H1 (cell line): ENCODE results near the gene CCDC137. TPM values are rescaled to one million over a fixed set of nuclear protein-coding genes. Genes with fewer than 3 reads are reported as not detected.

Source experiments
- CTCF ChIA-PET: fragments of 300-600 bp; sonication (Branson Sonifier 250); formaldehyde crosslinking; loops from one replicate; lab custom pipeline; 2021; ENCODE audit not compliant: partially characterized antibody; lab: Charles Lee
- POLR2A ChIA-PET: fragments of 300-600 bp; sonication (Branson Sonifier 250); formaldehyde crosslinking; loops from one replicate; lab custom pipeline; 2021; ENCODE audit warnings: inconsistent platforms; ENCODE audit not compliant: partially characterized antibody; lab: Charles Lee
- DNase-seq, 2 experiments: peaks; one replicate each; pipeline versions ENCODE4 v3.0.0 to v3.0.0-alpha.2; 2010 to 2022; ENCODE audit warnings: low spot score in 2 of 2, low read depth in 1 of 2, mixed read lengths in 1 of 2
- FAIRE-seq: peaks from 2 replicates; lab custom pipeline; 2011; peaks lifted over from hg19 to GRCh38; lab: Jason Lieb, UNC
- H2AFZ ChIP-seq: 2 replicates; pipeline ENCODE4 v1.8.1; 2012; ENCODE audit warnings: low read length, inconsistent platforms
- H2AK5ac ChIP-seq: 2 replicates; pipeline ENCODE4 v1.6.1; 2013; ENCODE audit warnings: low read depth, low read length
- H2BK120ac ChIP-seq: replicated peaks from 2 replicates; pipeline ENCODE3; 2013; ENCODE audit warnings: low read depth, low read length, inconsistent platforms
- H2BK12ac ChIP-seq: 2 replicates; pipeline ENCODE4 v1.6.1; 2013; ENCODE audit warnings: low read depth, low read length
- H2BK15ac ChIP-seq: 2 replicates; pipeline ENCODE4 v1.6.1; 2013; ENCODE audit warnings: low read length
- H2BK20ac ChIP-seq: 2 replicates; pipeline ENCODE4 v1.6.1; 2013; ENCODE audit warnings: low read length
- H2BK5ac ChIP-seq: 2 replicates; pipeline ENCODE4 v1.6.1; 2013; ENCODE audit warnings: low read depth, low read length
- H3K14ac ChIP-seq: 2 replicates; pipeline ENCODE4 v1.6.1; 2013; ENCODE audit warnings: inconsistent platforms; ENCODE audit not compliant: insufficient read length
- H3K18ac ChIP-seq: 2 replicates; pipeline ENCODE4 v1.6.1; 2013; ENCODE audit warnings: low read length; ENCODE audit errors: extremely low read depth
- H3K23ac ChIP-seq: 2 replicates; pipeline ENCODE4 v1.6.1; 2013; ENCODE audit warnings: inconsistent platforms; ENCODE audit not compliant: insufficient read length
- H3K23me2 ChIP-seq: 2 replicates; pipeline ENCODE4 v1.6.1; 2013; ENCODE audit warnings: low read depth, low read length
- H3K27ac ChIP-seq: 2 replicates; pipeline ENCODE4 v1.6.1; 2011; ENCODE audit warnings: low read depth, low read length, inconsistent platforms
- H3K27me3 ChIP-seq, 4 experiments: replicated peaks in 1 of 4; 1 replicate in 1 of 4; 2 replicates in 3 of 4; pipeline versions ENCODE4 v1.6.1 to v1.8.1; 2011 to 2013; ENCODE audit warnings: low read length in 3 of 4, mild to moderate bottlenecking in 3 of 4, inconsistent platforms in 2 of 4, mixed read lengths in 2 of 4, moderate library complexity in 1 of 4; ENCODE audit not compliant: control insufficient read depth in 3 of 4, insufficient read depth in 3 of 4; ENCODE audit errors: extremely low read depth in 1 of 4
- H3K36me3 ChIP-seq, 4 experiments: 2 replicates each; pipeline versions ENCODE4 v1.6.1 to v1.8.1; 2011 to 2013; ENCODE audit warnings: mild to moderate bottlenecking in 4 of 4, low read length in 3 of 4, moderate library complexity in 2 of 4, control low read depth in 1 of 4, inconsistent platforms in 1 of 4; ENCODE audit not compliant: insufficient read depth in 4 of 4, control insufficient read depth in 2 of 4
- H3K4ac ChIP-seq: replicated peaks from 2 replicates; pipeline ENCODE3; 2013; ENCODE audit warnings: low read length, low read depth, mixed read lengths, inconsistent platforms; ENCODE audit not compliant: insufficient read length
- H3K4me1 ChIP-seq, 4 experiments: replicated peaks in 1 of 4; 1 replicate in 1 of 4; 2 replicates in 3 of 4; pipeline versions ENCODE4 v1.6.1 to v1.8.1; 2011 to 2013; ENCODE audit warnings: low read length in 3 of 4, inconsistent platforms in 2 of 4, mixed read lengths in 1 of 4; ENCODE audit not compliant: insufficient read depth in 4 of 4, control insufficient read depth in 3 of 4
- H3K4me2 ChIP-seq, 2 experiments: 2 replicates each; pipeline versions ENCODE4 v1.6.1 to v1.8.1; 2011 to 2013; ENCODE audit warnings: low read depth in 2 of 2, low read length in 2 of 2, control low read depth in 1 of 2, inconsistent platforms in 1 of 2, mild to moderate bottlenecking in 1 of 2; ENCODE audit not compliant: insufficient read depth in 1 of 2
- H3K4me3 ChIP-seq, 4 experiments: fragments of 200-600, 300-600 bp in 1 of 4; sonication (generic), shearing (Covaris generic), sonication (Bioruptor Twin) in 1 of 4; 2 replicates each; pipeline versions ENCODE4 v1.5.1 to v1.8.1; 2011 to 2016; ENCODE audit warnings: low read length in 4 of 4, low read depth in 3 of 4, control low read depth in 2 of 4, inconsistent platforms in 2 of 4, mild to moderate bottlenecking in 2 of 4, mixed read lengths in 1 of 4, moderate library complexity in 1 of 4; ENCODE audit not compliant: insufficient read depth in 2 of 4; ENCODE audit errors: extremely low read depth in 1 of 4
- H3K56ac ChIP-seq: replicated peaks from 2 replicates; pipeline ENCODE3; 2013; ENCODE audit warnings: low read depth, mild to moderate bottlenecking, mixed read lengths, low read length, inconsistent platforms; ENCODE audit not compliant: insufficient read length
- H3K79me1 ChIP-seq: 2 replicates; pipeline ENCODE4 v1.6.1; 2013; ENCODE audit warnings: low read depth, low read length, control low read depth
- H3K79me2 ChIP-seq, 2 experiments: 2 replicates each; pipeline versions ENCODE4 v1.6.1 to v1.8.1; 2012 to 2013; ENCODE audit warnings: low read length in 2 of 2, mild to moderate bottlenecking in 2 of 2, inconsistent platforms in 1 of 2; ENCODE audit not compliant: insufficient read depth in 2 of 2, control insufficient read depth in 1 of 2
- H3K9ac ChIP-seq, 4 experiments: replicated peaks in 1 of 4; 1 replicate in 1 of 4; 2 replicates in 3 of 4; pipeline versions ENCODE4 v1.6.1 to v1.8.1; 2011 to 2013; ENCODE audit warnings: low read depth in 3 of 4, low read length in 3 of 4, control low read depth in 2 of 4, mild to moderate bottlenecking in 2 of 4, moderate library complexity in 2 of 4, inconsistent platforms in 1 of 4; ENCODE audit errors: extremely low read depth in 1 of 4
- H3K9me3 ChIP-seq, 2 experiments: 2 replicates each; pipeline versions ENCODE4 v1.6.1 to v1.8.1; 2012 to 2013; ENCODE audit warnings: mild to moderate bottlenecking in 2 of 2, moderate library complexity in 2 of 2, control low read depth in 1 of 2, inconsistent platforms in 1 of 2, low read depth in 1 of 2, low read length in 1 of 2, mixed read lengths in 1 of 2; ENCODE audit not compliant: insufficient read depth in 2 of 2
- H4K20me1 ChIP-seq, 2 experiments: replicated peaks in 1 of 2; 2 replicates each; pipeline versions ENCODE3 to v1.8.1; 2011 to 2013; ENCODE audit warnings: inconsistent platforms in 2 of 2, low read length in 2 of 2, mild to moderate bottlenecking in 1 of 2; ENCODE audit not compliant: insufficient read depth in 2 of 2, control insufficient read depth in 1 of 2
- H4K5ac ChIP-seq: 2 replicates; pipeline ENCODE4 v1.6.1; 2013; ENCODE audit warnings: low read length, low read depth, mixed read lengths, inconsistent platforms; ENCODE audit not compliant: insufficient read length
- H4K8ac ChIP-seq: 2 replicates; pipeline ENCODE4 v1.8.0; 2013; ENCODE audit warnings: mild to moderate bottlenecking, moderate library complexity, low read length, inconsistent platforms; ENCODE audit not compliant: insufficient read depth; ENCODE audit errors: extremely low read depth
- H4K91ac ChIP-seq: replicated peaks from 2 replicates; pipeline ENCODE3; 2013; ENCODE audit warnings: low read length, mixed read lengths, inconsistent platforms; ENCODE audit not compliant: insufficient read length
- CHD2 ChIP-seq: IDR thresholded peaks from 2 replicates; pipeline ENCODE4 v1.6.1; 2012; ENCODE audit warnings: low read length, improper control_type of control experiment
- WGBS, 2 experiments: shearing (Covaris generic) in 1 of 2; methylation state at CpG; one replicate each; pipeline versions ENCODE4 v1.1.6 to v1.1.7; 2013 to 2015; ENCODE audit warnings: low lambda C conversion rate in 2 of 2, mixed read lengths in 2 of 2, inconsistent platforms in 1 of 2, low coverage in 1 of 2, missing lambda C conversion rate in 1 of 2; ENCODE audit not compliant: insufficient replicate concordance in 2 of 2, insufficient coverage in 1 of 2, insufficient read length in 1 of 2; ENCODE audit errors: extremely low coverage in 1 of 2, missing lambda C conversion rate in 1 of 2; 5-methylcytosine and 5-hydroxymethylcytosine counted together
- polyA plus RNA-seq, 7 experiments: library from polyadenylated mRNA; depleted of rRNA in 3 of 7; stranded (reverse) in 5 of 7; unstranded in 2 of 7; fragments of >200 nt in 5 of 7; fragments of 200-250 nt in 2 of 7; gene quantifications; 1 replicate in 5 of 7; 2 replicates in 1 of 7; 4 replicates in 1 of 7; pipeline versions ENCODE4 v1.2.1 to v1.2.3, GENCODE V29; 2011 to 2013; ENCODE audit warnings: missing spikeins in 2 of 7, mixed read lengths in 2 of 7
- total RNA-seq: library from RNA; stranded (reverse); fragmentation: NEBNext Ultra II Directional; extraction: Animal tissue kit (Norgen Biotek cat#: 25700); gene quantifications from 2 replicates; pipeline ENCODE4 v1.2.1, GENCODE V29; 2021
- TF ChIP-seq, protein P1 (sequence below): IDR thresholded peaks from 2 replicates; pipeline ENCODE4 v1.6.1; 2012; ENCODE audit warnings: low read length, inconsistent platforms

The CCDC137 gene
- total and polyA plus RNA-seq, 2 of the 8 experiments (the other 6 are each of a cell fraction or from before 2014, with no cell fraction given), result 17.6 to 38.6 TPM

GRCh38 chr17:81706232-81706611 is 39.7 kb downstream of the CCDC137 start:
- Histone ChIP-seq H3K36me3 (peaks cover 20 to 30% (median 26%) of the 10 kb centered on the region in 4 experiments), H3K9ac (no peak overlapping the region)
- no peak for TF ChIP-seq CHD2
- TF ChIP-seq, protein P1, sequence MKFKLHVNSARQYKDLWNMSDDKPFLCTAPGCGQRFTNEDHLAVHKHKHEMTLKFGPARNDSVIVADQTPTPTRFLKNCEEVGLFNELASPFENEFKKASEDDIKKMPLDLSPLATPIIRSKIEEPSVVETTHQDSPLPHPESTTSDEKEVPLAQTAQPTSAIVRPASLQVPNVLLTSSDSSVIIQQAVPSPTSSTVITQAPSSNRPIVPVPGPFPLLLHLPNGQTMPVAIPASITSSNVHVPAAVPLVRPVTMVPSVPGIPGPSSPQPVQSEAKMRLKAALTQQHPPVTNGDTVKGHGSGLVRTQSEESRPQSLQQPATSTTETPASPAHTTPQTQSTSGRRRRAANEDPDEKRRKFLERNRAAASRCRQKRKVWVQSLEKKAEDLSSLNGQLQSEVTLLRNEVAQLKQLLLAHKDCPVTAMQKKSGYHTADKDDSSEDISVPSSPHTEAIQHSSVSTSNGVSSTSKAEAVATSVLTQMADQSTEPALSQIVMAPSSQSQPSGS, result no peak

More at GRCh38 chr17:81706232-81706611, 39.7 kb downstream of the CCDC137 start:
- H2BK5ac ChIP-seq, result no peak overlapping the region
- H3K27me3 ChIP-seq, result no peaks in the 10 kb centered on the region; a peak in 1 of 7 replicates
- no peak for DNase-seq
- peaks cover 18% of the 10 kb centered on the region for H3K23me2 ChIP-seq
- no peak overlapping the region for H3K4me3 ChIP-seq
- H2AK5ac ChIP-seq, result no peak overlapping the region
- H2AFZ ChIP-seq, result no peak overlapping the region
- H4K20me1 ChIP-seq, result peaks cover 6 to 8% of the 10 kb centered on the region in 2 experiments
- POLR2A ChIA-PET, result interaction anchor here (1.2 to 17.2 kb wide), 5 partner anchors 17 to 127 kb away, joined by 5 to 436 read pairs (median 6); partner anchors contain the start of genes ARL16, HGS, MCRIP1 and SLC25A10
- no peak overlapping the region for H2BK15ac ChIP-seq
- H3K79me1 ChIP-seq, result peaks cover 14% of the 10 kb centered on the region
- no peak overlapping the region for H4K5ac ChIP-seq
- H3K14ac ChIP-seq, result no peak overlapping the region
- no peak overlapping the region for H4K8ac ChIP-seq
- CTCF ChIA-PET, result interaction anchor here (1.3 to 1.9 kb wide), 3 partner anchors 10 to 34 kb away, joined by 4 to 8 read pairs (median 6); no protein-coding TSS in a partner anchor
- H2BK120ac ChIP-seq, result no peak overlapping the region
- H3K4ac ChIP-seq, result no peak overlapping the region
- H3K4me1 ChIP-seq, result peaks cover 0 to 27% (median 18%) of the 10 kb centered on the region in 4 experiments; a peak in 5 of 7 replicates
- H2BK12ac ChIP-seq, result no peak overlapping the region
- H4K91ac ChIP-seq, result no peak overlapping the region
- peaks cover 9 to 38% of the 10 kb centered on the region in 2 experiments; a peak in 3 of 4 replicates for H3K79me2 ChIP-seq
- no peaks in the 10 kb centered on the region for H3K9me3 ChIP-seq
- H2BK20ac ChIP-seq, result no peak overlapping the region
- no peak for FAIRE-seq
- H3K56ac ChIP-seq, result no peak overlapping the region
- no peak overlapping the region for H3K27ac ChIP-seq
- no peak overlapping the region for H3K23ac ChIP-seq
- H3K4me2 ChIP-seq, result no peak overlapping the region
- no peak overlapping the region for H3K18ac ChIP-seq
- WGBS, 2 experiments, result 94% methylated on average over 17 of the region's 17 CpGs; no CpG with 5 or more reads in 1 of the 2 experiments
